H1 (cell line): ENCODE measurements around the gene EPG5. TPM values are rescaled to one million over a fixed set of nuclear protein-coding genes. Genes with fewer than 3 reads are reported as not detected.

Experiments used
- CTCF ChIA-PET: fragments of 300-600 bp; sonication (Branson Sonifier 250); formaldehyde crosslinking; loops from one replicate; lab custom pipeline; 2021; ENCODE audit not compliant: partially characterized antibody; lab: Charles Lee
- POLR2A ChIA-PET: fragments of 300-600 bp; sonication (Branson Sonifier 250); formaldehyde crosslinking; loops from one replicate; lab custom pipeline; 2021; ENCODE audit warnings: inconsistent platforms; ENCODE audit not compliant: partially characterized antibody; lab: Charles Lee
- DNase-seq, 2 experiments: peaks; one replicate each; pipeline versions ENCODE4 v3.0.0 to v3.0.0-alpha.2; 2010 to 2022; ENCODE audit warnings: low spot score in 2 of 2, low read depth in 1 of 2, mixed read lengths in 1 of 2
- FAIRE-seq: peaks from 2 replicates; lab custom pipeline; 2011; peaks lifted over from hg19 to GRCh38; lab: Jason Lieb, UNC
- H2AFZ ChIP-seq: 2 replicates; pipeline ENCODE4 v1.8.1; 2012; ENCODE audit warnings: low read length, inconsistent platforms
- H2AK5ac ChIP-seq: 2 replicates; pipeline ENCODE4 v1.6.1; 2013; ENCODE audit warnings: low read depth, low read length
- H2BK120ac ChIP-seq: replicated peaks from 2 replicates; pipeline ENCODE3; 2013; ENCODE audit warnings: low read depth, low read length, inconsistent platforms
- H2BK12ac ChIP-seq: 2 replicates; pipeline ENCODE4 v1.6.1; 2013; ENCODE audit warnings: low read depth, low read length
- H2BK15ac ChIP-seq: 2 replicates; pipeline ENCODE4 v1.6.1; 2013; ENCODE audit warnings: low read length
- H2BK20ac ChIP-seq: 2 replicates; pipeline ENCODE4 v1.6.1; 2013; ENCODE audit warnings: low read length
- H2BK5ac ChIP-seq: 2 replicates; pipeline ENCODE4 v1.6.1; 2013; ENCODE audit warnings: low read depth, low read length
- H3K14ac ChIP-seq: 2 replicates; pipeline ENCODE4 v1.6.1; 2013; ENCODE audit warnings: inconsistent platforms; ENCODE audit not compliant: insufficient read length
- H3K18ac ChIP-seq: 2 replicates; pipeline ENCODE4 v1.6.1; 2013; ENCODE audit warnings: low read length; ENCODE audit errors: extremely low read depth
- H3K23ac ChIP-seq: 2 replicates; pipeline ENCODE4 v1.6.1; 2013; ENCODE audit warnings: inconsistent platforms; ENCODE audit not compliant: insufficient read length
- H3K23me2 ChIP-seq: 2 replicates; pipeline ENCODE4 v1.6.1; 2013; ENCODE audit warnings: low read depth, low read length
- H3K27ac ChIP-seq: 2 replicates; pipeline ENCODE4 v1.6.1; 2011; ENCODE audit warnings: low read depth, low read length, inconsistent platforms
- H3K27me3 ChIP-seq, 4 experiments: replicated peaks in 1 of 4; 1 replicate in 1 of 4; 2 replicates in 3 of 4; pipeline versions ENCODE4 v1.6.1 to v1.8.1; 2011 to 2013; ENCODE audit warnings: low read length in 3 of 4, mild to moderate bottlenecking in 3 of 4, inconsistent platforms in 2 of 4, mixed read lengths in 2 of 4, moderate library complexity in 1 of 4; ENCODE audit not compliant: control insufficient read depth in 3 of 4, insufficient read depth in 3 of 4; ENCODE audit errors: extremely low read depth in 1 of 4
- H3K36me3 ChIP-seq, 4 experiments: 2 replicates each; pipeline versions ENCODE4 v1.6.1 to v1.8.1; 2011 to 2013; ENCODE audit warnings: mild to moderate bottlenecking in 4 of 4, low read length in 3 of 4, moderate library complexity in 2 of 4, control low read depth in 1 of 4, inconsistent platforms in 1 of 4; ENCODE audit not compliant: insufficient read depth in 4 of 4, control insufficient read depth in 2 of 4
- H3K4ac ChIP-seq: replicated peaks from 2 replicates; pipeline ENCODE3; 2013; ENCODE audit warnings: low read length, low read depth, mixed read lengths, inconsistent platforms; ENCODE audit not compliant: insufficient read length
- H3K4me1 ChIP-seq, 4 experiments: replicated peaks in 1 of 4; 1 replicate in 1 of 4; 2 replicates in 3 of 4; pipeline versions ENCODE4 v1.6.1 to v1.8.1; 2011 to 2013; ENCODE audit warnings: low read length in 3 of 4, inconsistent platforms in 2 of 4, mixed read lengths in 1 of 4; ENCODE audit not compliant: insufficient read depth in 4 of 4, control insufficient read depth in 3 of 4
- H3K4me2 ChIP-seq, 2 experiments: 2 replicates each; pipeline versions ENCODE4 v1.6.1 to v1.8.1; 2011 to 2013; ENCODE audit warnings: low read depth in 2 of 2, low read length in 2 of 2, control low read depth in 1 of 2, inconsistent platforms in 1 of 2, mild to moderate bottlenecking in 1 of 2; ENCODE audit not compliant: insufficient read depth in 1 of 2
- H3K4me3 ChIP-seq, 4 experiments: fragments of 200-600, 300-600 bp in 1 of 4; sonication (generic), shearing (Covaris generic), sonication (Bioruptor Twin) in 1 of 4; 2 replicates each; pipeline versions ENCODE4 v1.5.1 to v1.8.1; 2011 to 2016; ENCODE audit warnings: low read length in 4 of 4, low read depth in 3 of 4, control low read depth in 2 of 4, inconsistent platforms in 2 of 4, mild to moderate bottlenecking in 2 of 4, mixed read lengths in 1 of 4, moderate library complexity in 1 of 4; ENCODE audit not compliant: insufficient read depth in 2 of 4; ENCODE audit errors: extremely low read depth in 1 of 4
- H3K56ac ChIP-seq: replicated peaks from 2 replicates; pipeline ENCODE3; 2013; ENCODE audit warnings: low read depth, mild to moderate bottlenecking, mixed read lengths, low read length, inconsistent platforms; ENCODE audit not compliant: insufficient read length
- H3K79me1 ChIP-seq: 2 replicates; pipeline ENCODE4 v1.6.1; 2013; ENCODE audit warnings: low read depth, low read length, control low read depth
- H3K79me2 ChIP-seq, 2 experiments: 2 replicates each; pipeline versions ENCODE4 v1.6.1 to v1.8.1; 2012 to 2013; ENCODE audit warnings: low read length in 2 of 2, mild to moderate bottlenecking in 2 of 2, inconsistent platforms in 1 of 2; ENCODE audit not compliant: insufficient read depth in 2 of 2, control insufficient read depth in 1 of 2
- H3K9ac ChIP-seq, 4 experiments: replicated peaks in 1 of 4; 1 replicate in 1 of 4; 2 replicates in 3 of 4; pipeline versions ENCODE4 v1.6.1 to v1.8.1; 2011 to 2013; ENCODE audit warnings: low read depth in 3 of 4, low read length in 3 of 4, control low read depth in 2 of 4, mild to moderate bottlenecking in 2 of 4, moderate library complexity in 2 of 4, inconsistent platforms in 1 of 4; ENCODE audit errors: extremely low read depth in 1 of 4
- H3K9me3 ChIP-seq, 2 experiments: 2 replicates each; pipeline versions ENCODE4 v1.6.1 to v1.8.1; 2012 to 2013; ENCODE audit warnings: mild to moderate bottlenecking in 2 of 2, moderate library complexity in 2 of 2, control low read depth in 1 of 2, inconsistent platforms in 1 of 2, low read depth in 1 of 2, low read length in 1 of 2, mixed read lengths in 1 of 2; ENCODE audit not compliant: insufficient read depth in 2 of 2
- H4K20me1 ChIP-seq, 2 experiments: replicated peaks in 1 of 2; 2 replicates each; pipeline versions ENCODE3 to v1.8.1; 2011 to 2013; ENCODE audit warnings: inconsistent platforms in 2 of 2, low read length in 2 of 2, mild to moderate bottlenecking in 1 of 2; ENCODE audit not compliant: insufficient read depth in 2 of 2, control insufficient read depth in 1 of 2
- H4K5ac ChIP-seq: 2 replicates; pipeline ENCODE4 v1.6.1; 2013; ENCODE audit warnings: low read length, low read depth, mixed read lengths, inconsistent platforms; ENCODE audit not compliant: insufficient read length
- H4K8ac ChIP-seq: 2 replicates; pipeline ENCODE4 v1.8.0; 2013; ENCODE audit warnings: mild to moderate bottlenecking, moderate library complexity, low read length, inconsistent platforms; ENCODE audit not compliant: insufficient read depth; ENCODE audit errors: extremely low read depth
- H4K91ac ChIP-seq: replicated peaks from 2 replicates; pipeline ENCODE3; 2013; ENCODE audit warnings: low read length, mixed read lengths, inconsistent platforms; ENCODE audit not compliant: insufficient read length
- CEBPB ChIP-seq: IDR thresholded peaks from 2 replicates; pipeline ENCODE4 v1.6.1; 2012; ENCODE audit warnings: low read depth, low read length
- E2F6 ChIP-seq: IDR thresholded peaks from 2 replicates; pipeline ENCODE4 v1.6.1; 2012; ENCODE audit warnings: inconsistent platforms
- EGR1 ChIP-seq: IDR thresholded peaks from 2 replicates; pipeline ENCODE4 v1.6.1; 2011; ENCODE audit warnings: low read depth, low read length, borderline replicate concordance
- GTF2F1 ChIP-seq: IDR thresholded peaks from 2 replicates; pipeline ENCODE4 v1.6.1; 2012; ENCODE audit warnings: low read depth, low read length, improper control_type of control experiment, borderline replicate concordance
- JUN ChIP-seq: IDR thresholded peaks from 2 replicates; pipeline ENCODE4 v1.6.1; 2011; ENCODE audit warnings: low read depth, mild to moderate bottlenecking, improper control_type of control experiment, low read length
- KDM1A ChIP-seq: fragments of 200-600, 300-600 bp; sonication (generic); IDR thresholded peaks from 2 replicates; pipeline ENCODE4 v1.7.1; 2016; ENCODE audit warnings: mild to moderate bottlenecking, low read length, borderline replicate concordance
- NANOG ChIP-seq: IDR thresholded peaks from 2 replicates; pipeline ENCODE4 v1.6.1; 2011; ENCODE audit warnings: low read length, low read depth, mild to moderate bottlenecking, inconsistent platforms; ENCODE audit not compliant: insufficient read depth, poor library complexity, severe bottlenecking
- PHF8 ChIP-seq: fragments of 200-600 bp; sonication (generic); conservative IDR thresholded peaks from 2 replicates; pipeline ENCODE4 v1.7.1; 2012; ENCODE audit warnings: low read depth, mild to moderate bottlenecking, inconsistent platforms, low read length, moderate library complexity
- POLR2A ChIP-seq, 2 experiments: IDR thresholded peaks; 1 replicate in 1 of 2; 2 replicates in 1 of 2; pipeline ENCODE4 v1.6.1; 2011; ENCODE audit warnings: low read depth in 2 of 2, low read length in 2 of 2, mild to moderate bottlenecking in 2 of 2; ENCODE audit errors: control extremely low read depth in 1 of 2
- SP4 ChIP-seq: IDR thresholded peaks from 2 replicates; pipeline ENCODE4 v1.6.1; 2012; ENCODE audit warnings: low read length, inconsistent platforms
- SUZ12 ChIP-seq: fragments of 200-600 bp; sonication (generic); IDR thresholded peaks from 2 replicates; pipeline ENCODE4 v1.6.1; 2012; ENCODE audit warnings: mild to moderate bottlenecking, inconsistent platforms, low read length, moderate library complexity, mixed read lengths
- USF2 ChIP-seq: IDR thresholded peaks from 2 replicates; pipeline ENCODE4 v1.6.1; 2011; ENCODE audit warnings: low read length, improper control_type of control experiment
- WGBS, 2 experiments: shearing (Covaris generic) in 1 of 2; methylation state at CpG; one replicate each; pipeline versions ENCODE4 v1.1.6 to v1.1.7; 2013 to 2015; ENCODE audit warnings: low lambda C conversion rate in 2 of 2, mixed read lengths in 2 of 2, inconsistent platforms in 1 of 2, low coverage in 1 of 2, missing lambda C conversion rate in 1 of 2; ENCODE audit not compliant: insufficient replicate concordance in 2 of 2, insufficient coverage in 1 of 2, insufficient read length in 1 of 2; ENCODE audit errors: extremely low coverage in 1 of 2, missing lambda C conversion rate in 1 of 2; 5-methylcytosine and 5-hydroxymethylcytosine counted together
- polyA plus RNA-seq, 7 experiments: library from polyadenylated mRNA; depleted of rRNA in 3 of 7; stranded (reverse) in 5 of 7; unstranded in 2 of 7; fragments of >200 nt in 5 of 7; fragments of 200-250 nt in 2 of 7; gene quantifications; 1 replicate in 5 of 7; 2 replicates in 1 of 7; 4 replicates in 1 of 7; pipeline versions ENCODE4 v1.2.1 to v1.2.3, GENCODE V29; 2011 to 2013; ENCODE audit warnings: missing spikeins in 2 of 7, mixed read lengths in 2 of 7
- total RNA-seq: library from RNA; stranded (reverse); fragmentation: NEBNext Ultra II Directional; extraction: Animal tissue kit (Norgen Biotek cat#: 25700); gene quantifications from 2 replicates; pipeline ENCODE4 v1.2.1, GENCODE V29; 2021

The EPG5 gene
- total and polyA plus RNA-seq, 2 of the 8 experiments (the other 6 are each of a cell fraction or from before 2014, with no cell fraction given), result 14.1 to 18.3 TPM

DNA sequence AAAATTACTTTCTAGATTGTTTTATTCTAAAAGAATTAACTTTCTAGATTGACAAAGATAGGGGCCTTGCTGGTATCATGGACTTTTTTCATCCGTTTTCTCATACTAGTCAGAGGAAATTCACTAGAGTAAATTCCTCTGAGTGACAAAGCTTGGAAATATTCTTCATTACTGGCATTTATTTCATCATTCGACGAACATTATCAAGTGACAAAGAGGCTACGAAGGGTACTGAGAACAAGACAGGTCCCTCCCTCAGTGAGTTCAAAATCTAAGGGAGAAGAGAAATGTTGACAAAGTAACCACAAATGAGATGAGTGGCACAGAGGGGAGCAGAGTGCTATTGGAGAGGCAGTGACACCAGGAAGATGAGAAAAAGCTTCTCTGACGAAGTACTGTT, 4.3 kb downstream of the EPG5 start:
- POLR2A ChIA-PET, result no interaction called here
- no peak overlapping the region for H3K9ac ChIP-seq
- H2BK12ac ChIP-seq, result no peak overlapping the region

More for the DNA sequence above, 4.3 kb downstream of the EPG5 start:
- Histone ChIP-seq H3K18ac (no peak overlapping the region), H4K91ac (no peak overlapping the region), H3K56ac (no peak overlapping the region), H3K4me2 (no peak overlapping the region), H2BK5ac (no peak overlapping the region), H2BK20ac (no peak overlapping the region), H2BK120ac (no peak overlapping the region), H2AK5ac (no peak overlapping the region), H3K9me3 (no peaks in the 10 kb centered on the region), H4K5ac (no peak overlapping the region), H3K36me3 (no peaks in the 10 kb centered on the region), H4K8ac (no peak overlapping the region), H3K79me2 (peaks cover 0 to 27% of the 10 kb centered on the region in 2 experiments; a peak in 2 of 4 replicates), H3K79me1 (no peaks in the 10 kb centered on the region; the same call in 1 of the 2 replicates), H3K4me1 (no peaks in the 10 kb centered on the region), H3K23me2 (peaks cover 7% of the 10 kb centered on the region), H2BK15ac (no peak overlapping the region), H3K27me3 (no peaks in the 10 kb centered on the region; a peak in 2 of 7 replicates), H3K4me3 (no peak overlapping the region), H4K20me1 (peaks cover 0 to 3% of the 10 kb centered on the region in 2 experiments), H2AFZ (no peak overlapping the region), H3K4ac (no peak overlapping the region), H3K27ac (no peak overlapping the region), H3K23ac (no peak overlapping the region), H3K14ac (no peak overlapping the region)
- CTCF ChIA-PET, result interaction anchor here (1.8 to 1.9 kb wide), 2 partner anchors 83 to 111 kb away, joined by 6 to 9 read pairs; no protein-coding TSS in a partner anchor
- TF ChIP-seq PHF8 (no peak), CEBPB (no peak), EGR1 (no peak), JUN (no peak), USF2 (no peak), KDM1A (no peak), POLR2A (IDR thresholded peaks at IDR 0.05; ENCODE audit: control extremely low read depth in 1 of 2, low read depth in 2 of 2, low read length in 2 of 2) (no peak), SUZ12 (no peak), E2F6 (no peak), SP4 (no peak), NANOG (no peak), GTF2F1 (no peak)
- DNase-seq (no peak), FAIRE-seq (no peak)
- WGBS, 2 experiments, result 85% methylated on average over 5 of the region's 5 CpGs; no CpG with 5 or more reads in 1 of the 2 experiments
